Fibroblast of pulmonary artery (primary cell): ENCODE results near the gene TMPRSS9.

Experiments
- DNase-seq: peaks from one replicate; pipeline ENCODE4 v3.0.0-alpha.2; 2010; ENCODE audit warnings: low read depth
- H3K4me3 ChIP-seq: replicated peaks from 2 replicates; pipeline ENCODE4 v1.5.1; 2011; ENCODE audit warnings: low read depth, mild to moderate bottlenecking, control low read depth, low read length, moderate library complexity
- TF ChIP-seq, protein P1 (sequence below): IDR thresholded peaks from 2 replicates; pipeline ENCODE4 v1.5.1; 2011; ENCODE audit warnings: mild to moderate bottlenecking, control low read depth, low read length, inconsistent platforms; ENCODE audit errors: missing control alignments

Gene TMPRSS9

DNA sequence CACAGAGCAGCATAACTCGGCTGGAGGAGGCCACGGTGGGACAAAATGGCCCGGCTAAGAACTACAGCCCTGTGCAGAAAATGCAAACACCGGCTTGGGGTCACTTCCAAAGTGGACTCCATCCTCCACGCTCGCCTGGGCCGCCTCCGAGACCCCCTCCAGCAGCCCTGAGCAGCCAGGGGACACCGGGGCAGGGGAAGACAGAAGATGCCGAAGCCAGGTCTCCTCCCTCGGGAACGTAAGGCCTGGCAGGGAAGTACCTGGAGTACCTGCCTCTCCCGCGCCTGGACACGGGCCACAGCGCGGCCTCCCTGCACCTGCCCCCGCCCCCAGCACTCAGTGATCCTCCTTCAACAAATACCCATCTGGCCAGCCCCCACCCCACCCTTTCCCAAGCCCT, 91.7 kb downstream of the TMPRSS9 start:
- TF ChIP-seq, protein P1, sequence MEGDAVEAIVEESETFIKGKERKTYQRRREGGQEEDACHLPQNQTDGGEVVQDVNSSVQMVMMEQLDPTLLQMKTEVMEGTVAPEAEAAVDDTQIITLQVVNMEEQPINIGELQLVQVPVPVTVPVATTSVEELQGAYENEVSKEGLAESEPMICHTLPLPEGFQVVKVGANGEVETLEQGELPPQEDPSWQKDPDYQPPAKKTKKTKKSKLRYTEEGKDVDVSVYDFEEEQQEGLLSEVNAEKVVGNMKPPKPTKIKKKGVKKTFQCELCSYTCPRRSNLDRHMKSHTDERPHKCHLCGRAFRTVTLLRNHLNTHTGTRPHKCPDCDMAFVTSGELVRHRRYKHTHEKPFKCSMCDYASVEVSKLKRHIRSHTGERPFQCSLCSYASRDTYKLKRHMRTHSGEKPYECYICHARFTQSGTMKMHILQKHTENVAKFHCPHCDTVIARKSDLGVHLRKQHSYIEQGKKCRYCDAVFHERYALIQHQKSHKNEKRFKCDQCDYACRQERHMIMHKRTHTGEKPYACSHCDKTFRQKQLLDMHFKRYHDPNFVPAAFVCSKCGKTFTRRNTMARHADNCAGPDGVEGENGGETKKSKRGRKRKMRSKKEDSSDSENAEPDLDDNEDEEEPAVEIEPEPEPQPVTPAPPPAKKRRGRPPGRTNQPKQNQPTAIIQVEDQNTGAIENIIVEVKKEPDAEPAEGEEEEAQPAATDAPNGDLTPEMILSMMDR, result no peak
- H3K4me3 ChIP-seq, result no peak overlapping the region
- no peak for DNase-seq

DNA sequence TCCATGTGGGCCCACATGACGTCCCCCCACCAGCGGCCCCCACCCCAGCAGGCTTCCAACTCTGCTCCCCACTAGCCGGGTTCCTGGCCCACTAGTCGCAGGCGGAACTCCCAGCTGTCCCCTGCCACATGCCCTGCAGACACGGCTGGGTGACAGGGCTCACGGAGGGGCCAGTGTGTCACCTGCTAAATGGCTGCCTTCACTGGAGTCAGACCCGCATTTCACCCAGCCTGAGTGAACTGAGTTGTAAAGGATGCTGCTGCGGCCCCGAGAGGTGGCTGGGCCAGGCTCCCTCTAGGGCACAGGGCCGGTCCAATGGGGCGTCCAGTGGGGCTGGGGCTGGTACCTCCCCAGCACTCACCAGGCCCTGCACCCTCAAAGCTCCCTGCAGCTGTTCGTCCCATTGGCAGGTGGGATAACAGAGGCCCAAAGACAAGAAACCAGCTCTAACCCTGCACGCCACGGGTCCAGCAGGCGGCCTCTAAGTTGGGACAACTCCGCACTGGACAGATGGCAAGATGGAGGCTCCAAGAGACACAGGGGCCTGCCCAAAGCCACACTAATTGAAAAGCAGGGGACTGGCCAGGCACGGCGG, 93.5 kb downstream of the TMPRSS9 start:
- no peak for DNase-seq
- TF ChIP-seq, protein P1, result no peak
- no peak overlapping the region for H3K4me3 ChIP-seq

DNA sequence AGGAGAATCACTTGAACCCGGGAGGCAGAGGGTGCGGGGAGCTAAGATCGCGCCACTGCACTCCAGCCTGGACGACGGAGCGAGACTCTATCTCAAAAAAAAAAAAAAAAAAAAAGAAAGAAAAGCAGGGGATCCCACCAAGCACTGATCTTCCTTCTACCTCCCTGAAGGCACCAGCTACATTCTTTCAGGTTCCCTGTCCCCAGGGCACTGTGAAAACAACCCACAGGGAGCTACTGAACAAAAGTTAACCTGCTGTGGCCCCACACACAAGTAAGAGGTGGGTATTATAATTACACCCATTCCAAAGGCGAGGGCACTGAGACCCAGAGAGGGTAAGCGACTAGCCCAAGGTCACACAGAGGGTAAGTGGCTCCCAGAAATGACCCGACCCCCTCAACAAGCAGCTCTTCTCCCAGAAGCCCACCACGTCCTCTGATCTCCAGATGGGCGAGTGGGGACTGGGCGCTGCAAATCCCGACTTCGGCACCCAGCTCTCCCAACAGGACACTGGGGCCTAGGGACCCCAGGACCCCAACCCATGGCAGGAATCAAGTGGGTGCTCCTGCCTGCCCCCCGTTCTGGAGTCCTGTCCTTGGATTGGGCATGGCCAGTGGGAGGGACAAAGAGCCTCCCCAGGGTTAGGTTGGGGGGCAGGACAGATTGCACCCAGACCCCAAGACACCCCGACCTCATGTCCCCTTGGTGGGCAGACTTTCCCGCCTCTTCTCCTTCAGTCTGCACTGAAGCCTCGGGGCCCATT, 94.3 kb downstream of the TMPRSS9 start:
- no peak for DNase-seq
- no peak overlapping the region for H3K4me3 ChIP-seq
- TF ChIP-seq, protein P1, result no peak

DNA sequence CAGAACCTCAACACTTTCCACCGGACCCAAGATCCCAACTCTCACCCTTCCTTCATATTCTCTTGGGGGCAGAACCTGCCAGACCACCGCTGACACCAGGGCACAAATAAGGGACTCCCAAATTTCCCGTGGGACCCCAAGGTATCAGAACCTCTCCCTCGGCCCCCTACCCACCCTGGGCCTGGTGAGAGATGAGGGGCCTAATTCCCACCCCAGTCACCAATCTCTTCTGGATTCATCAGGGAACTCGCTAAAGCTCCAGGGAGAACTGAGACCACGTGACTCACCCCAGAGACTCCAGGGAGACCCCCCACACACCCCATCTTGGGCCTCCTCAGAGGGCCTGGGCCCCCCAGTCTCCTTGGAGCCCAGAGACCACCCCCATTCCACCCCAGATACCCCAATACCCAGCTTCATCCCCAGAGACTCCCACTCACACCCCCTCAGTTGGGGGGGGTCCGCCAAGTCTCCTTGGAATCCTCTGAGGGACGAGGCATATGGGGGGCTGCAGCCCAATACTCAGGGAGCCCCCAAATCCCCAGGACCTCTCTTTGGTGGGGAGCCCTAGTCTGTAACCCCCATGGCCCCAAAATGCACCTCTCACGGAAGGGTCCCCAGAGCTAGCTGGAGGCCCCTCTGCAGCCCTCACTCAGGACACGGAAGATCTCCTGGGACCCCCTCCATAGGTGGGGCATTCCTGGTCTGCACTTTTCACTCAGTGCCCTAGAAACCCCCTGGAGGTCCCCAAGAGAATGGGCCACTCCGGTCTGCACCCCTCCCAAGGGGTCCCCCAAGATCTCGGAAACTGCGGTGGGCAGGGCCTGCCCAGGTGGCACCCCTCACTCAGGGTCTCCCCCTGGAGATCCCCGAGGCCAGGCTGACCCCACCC, 95.1 kb downstream of the TMPRSS9 start:
- DNase-seq, result no peak
- H3K4me3 ChIP-seq, result peak overlapping the region; percentile 71
- TF ChIP-seq, protein P1, result no peak

DNA sequence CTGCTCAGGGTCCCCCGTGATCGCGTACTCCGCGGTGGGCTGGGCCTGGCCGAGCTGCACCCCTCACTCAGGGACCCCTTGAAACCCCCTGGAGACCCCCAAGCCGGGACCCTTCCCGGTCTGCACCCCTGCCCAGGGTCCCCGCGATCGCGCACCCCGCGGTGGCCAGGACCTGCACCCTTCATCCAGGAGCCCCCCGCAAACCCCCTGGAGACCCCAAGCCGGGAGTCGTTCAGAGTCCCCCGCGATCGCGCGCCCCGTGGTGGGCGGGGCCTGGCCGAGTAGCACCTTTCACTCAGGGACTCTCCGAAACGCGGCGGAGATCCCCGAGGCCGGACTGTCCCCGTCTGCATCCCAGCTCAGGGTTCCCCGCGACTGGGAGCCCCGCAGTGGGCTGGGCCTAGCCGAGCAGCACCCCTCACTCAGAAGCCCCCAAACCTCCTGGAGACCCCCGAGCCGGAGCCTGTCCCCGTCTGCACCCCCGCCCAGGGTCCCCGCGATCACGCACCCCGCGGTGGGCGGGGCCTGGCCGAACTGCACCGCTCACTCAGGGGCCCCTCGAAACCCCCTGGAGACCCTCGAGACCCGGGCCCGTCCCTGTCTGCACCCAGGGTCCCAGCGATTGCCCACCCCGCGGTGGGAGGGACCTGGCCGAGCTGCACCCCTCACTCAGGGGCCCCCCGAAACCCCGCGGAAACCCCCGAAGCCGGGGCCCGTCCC, 95.9 kb downstream of the TMPRSS9 start:
- H3K4me3 ChIP-seq, result peak overlapping the region; percentile 71
- no peak for DNase-seq
- TF ChIP-seq, protein P1, result no peak

DNA sequence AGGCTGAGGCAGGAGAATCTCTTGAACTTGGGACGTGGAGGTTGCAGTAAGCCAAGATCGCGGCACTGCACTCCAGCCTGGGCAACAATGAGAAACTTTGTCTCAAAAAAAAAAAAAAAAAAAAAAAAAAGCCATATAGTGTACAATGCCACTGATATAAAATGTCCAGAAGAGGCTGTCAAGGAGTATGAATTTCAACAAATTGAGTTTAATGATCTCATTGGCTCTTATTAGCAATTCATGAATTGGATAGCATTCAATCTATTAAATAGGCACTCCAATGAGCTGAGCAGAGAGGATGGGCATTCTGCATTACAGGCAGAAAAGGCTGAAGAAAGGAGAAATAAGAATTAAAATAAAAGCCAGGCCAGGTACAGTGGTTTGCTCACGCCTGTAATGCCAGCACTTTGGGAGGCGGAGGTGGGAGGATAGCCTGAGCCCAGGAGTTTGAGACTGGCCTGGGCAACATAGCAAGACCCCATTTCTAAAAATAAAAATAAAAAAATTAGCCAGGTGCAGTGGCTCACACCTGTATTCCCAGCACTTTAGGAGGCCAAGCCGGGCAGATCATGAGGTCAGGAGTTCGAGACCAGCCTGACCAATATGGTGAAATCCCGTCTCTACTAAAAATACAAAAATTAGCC, 97.5 kb downstream of the TMPRSS9 start:
- TF ChIP-seq, protein P1, result no peak
- peak overlapping the region; percentile 30 for H3K4me3 ChIP-seq

More for the DNA sequence above, 97.5 kb downstream of the TMPRSS9 start:
- no peak for DNase-seq
